Stomach (tissue), 9 donors: ENCODE data around the gene SDCCAG8. TPM values are rescaled to one million over a fixed set of nuclear protein-coding genes. Genes with fewer than 3 reads are reported as not detected.

ENCODE experiments used
- DNase-seq, 2 donors: peaks; one replicate each; pipeline versions ENCODE4 v3.0.0 to v3.0.0-alpha.2; 2013 to 2019
- H3K27ac ChIP-seq, 5 donors: fragments of 200-600 bp in 4 of 5; sonication (generic) in 4 of 5; one replicate each; pipeline ENCODE4 v1.5.1; 2013 to 2019; ENCODE audit warnings: mild to moderate bottlenecking in 1 of 5, moderate library complexity in 1 of 5
- H3K27me3 ChIP-seq, 3 donors: fragments of 200-600 bp; sonication (generic); one replicate each; pipeline ENCODE4 v1.5.1; 2017 to 2019; ENCODE audit warnings: mixed run types in 1 of 3
- H3K36me3 ChIP-seq, 4 donors: fragments of 200-600 bp; sonication (generic); 1 replicate in 3 of 4; 2 replicates in 1 of 4; pipeline ENCODE4 v1.5.1; 2016 to 2019
- H3K4me1 ChIP-seq, 4 donors: fragments of 200-600 bp; sonication (generic); one replicate each; pipeline ENCODE4 v1.5.1; 2016 to 2019
- H3K4me3 ChIP-seq, 4 donors: fragments of 200-600 bp; sonication (generic) in 3 of 4; one replicate each; pipeline ENCODE4 v1.5.1; 2016 to 2019; ENCODE audit warnings: mild to moderate bottlenecking in 1 of 4
- H3K9me3 ChIP-seq, 4 donors: fragments of 200-600 bp; sonication (generic); one replicate each; pipeline ENCODE4 v1.5.1; 2016 to 2019
- EP300 ChIP-seq: sonication (generic); formaldehyde crosslinking; IDR thresholded peaks from one replicate; pipeline ENCODE4 v1.6.1; 2017; ENCODE audit warnings: antibody characterized with exemption
- POLR2A ChIP-seq, 4 donors: fragments of 450-650 bp; IDR thresholded peaks; one replicate each; pipeline ENCODE4 v1.6.1; 2016; ENCODE audit warnings: antibody characterized with exemption in 4 of 4, control low read depth in 2 of 4, mild to moderate bottlenecking in 1 of 4, moderate library complexity in 1 of 4
- POLR2AphosphoS5 ChIP-seq, 3 donors: sonication (generic); formaldehyde crosslinking; IDR thresholded peaks; one replicate each; pipeline ENCODE4 v1.6.1; 2016; ENCODE audit warnings: antibody characterized with exemption in 3 of 3
- WGBS, 5 donors: extraction: QIAGEN DNeasy Blood & Tissue Kit in 3 of 5; methylation state at CpG; one replicate each; pipeline versions ENCODE4 v1.1.5 to v1.1.7; 2013 to 2018; 5-methylcytosine and 5-hydroxymethylcytosine counted together
- intact Hi-C: fragments of 100-400 bp; cut with DNase I; formaldehyde crosslinking; loops from one replicate; pipeline ENCODE4 v1.15.1; 2023; ENCODE audit warnings: low total_unique reads
- polyA plus RNA-seq, 3 donors: library from polyadenylated mRNA; stranded (reverse); fragments of 200-250 nt; gene quantifications; one replicate each; pipeline ENCODE4 v1.2.3, GENCODE V29; 2013
- total RNA-seq, 5 donors: library from RNA; depleted of rRNA; stranded (reverse); fragments of >200 nt; gene quantifications; one replicate each; pipeline versions ENCODE4 v1.1.0 to v1.2.3, GENCODE V29; 2014 to 2016
- TF ChIP-seq, protein P1 (sequence below), 7 experiments: fragments of 450-650 bp in 4 of 7; fragments of 200-600 bp in 3 of 7; sonication (generic) in 3 of 7; IDR thresholded peaks; one replicate each; pipeline ENCODE4 v1.5.1; 2016 to 2019; ENCODE audit warnings: antibody characterized with exemption in 7 of 7, control low read depth in 2 of 7, mild to moderate bottlenecking in 1 of 7
- donor health status: healthy with polysubstance abuse.
- donor health status: Bipolar disorder and iron deficiency.
- donor health status: healthy.

Gene SDCCAG8
- total and polyA plus RNA-seq, 8 donors: 16.3 to 184 (median 24.5) TPM

DNA sequence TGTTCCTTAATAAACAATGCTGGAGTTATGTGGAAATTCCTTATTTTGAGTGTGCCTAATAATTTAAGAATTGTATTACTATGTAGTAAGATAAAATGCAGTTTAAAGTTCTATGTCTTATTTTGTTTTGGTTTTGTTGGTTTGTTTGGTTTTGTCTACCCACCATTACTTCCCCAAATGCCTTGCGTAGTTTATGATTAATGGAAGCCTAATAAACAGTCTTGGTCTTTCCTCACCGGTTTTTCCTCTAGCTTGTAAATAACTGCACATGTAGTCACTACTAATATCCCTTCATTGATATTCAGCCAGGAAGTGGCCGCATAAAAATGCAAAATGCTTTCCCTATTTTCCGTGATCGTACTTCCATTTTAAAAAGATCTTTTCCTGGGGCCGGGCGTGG lies 2.9 kb downstream of the SDCCAG8 start:
- intact Hi-C loops: no loop called here
- 91 to 95% (median 92%) methylated on average over 7 of the region's 7 CpGs for WGBS, 5 donors
- no peak overlapping the region for H3K27ac ChIP-seq
- no peaks in the 10 kb centered on the region for H3K9me3 ChIP-seq
- H3K27me3 ChIP-seq: no peaks in the 10 kb centered on the region
- no peaks in the 10 kb centered on the region for H3K36me3 ChIP-seq
- TF ChIP-seq POLR2A (IDR thresholded peaks at IDR 0.05): no peak
- TF ChIP-seq POLR2AphosphoS5 (IDR thresholded peaks at IDR 0.05): no peak
- TF ChIP-seq, protein P1, sequence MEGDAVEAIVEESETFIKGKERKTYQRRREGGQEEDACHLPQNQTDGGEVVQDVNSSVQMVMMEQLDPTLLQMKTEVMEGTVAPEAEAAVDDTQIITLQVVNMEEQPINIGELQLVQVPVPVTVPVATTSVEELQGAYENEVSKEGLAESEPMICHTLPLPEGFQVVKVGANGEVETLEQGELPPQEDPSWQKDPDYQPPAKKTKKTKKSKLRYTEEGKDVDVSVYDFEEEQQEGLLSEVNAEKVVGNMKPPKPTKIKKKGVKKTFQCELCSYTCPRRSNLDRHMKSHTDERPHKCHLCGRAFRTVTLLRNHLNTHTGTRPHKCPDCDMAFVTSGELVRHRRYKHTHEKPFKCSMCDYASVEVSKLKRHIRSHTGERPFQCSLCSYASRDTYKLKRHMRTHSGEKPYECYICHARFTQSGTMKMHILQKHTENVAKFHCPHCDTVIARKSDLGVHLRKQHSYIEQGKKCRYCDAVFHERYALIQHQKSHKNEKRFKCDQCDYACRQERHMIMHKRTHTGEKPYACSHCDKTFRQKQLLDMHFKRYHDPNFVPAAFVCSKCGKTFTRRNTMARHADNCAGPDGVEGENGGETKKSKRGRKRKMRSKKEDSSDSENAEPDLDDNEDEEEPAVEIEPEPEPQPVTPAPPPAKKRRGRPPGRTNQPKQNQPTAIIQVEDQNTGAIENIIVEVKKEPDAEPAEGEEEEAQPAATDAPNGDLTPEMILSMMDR (IDR thresholded peaks at IDR 0.05): no peak
- TF ChIP-seq EP300: no peak
- H3K4me1 ChIP-seq: peaks cover 13 to 64% (median 40%) of the 10 kb centered on the region in 4 donors
- DNase-seq: no peak
- H3K4me3 ChIP-seq: no peak overlapping the region

DNA sequence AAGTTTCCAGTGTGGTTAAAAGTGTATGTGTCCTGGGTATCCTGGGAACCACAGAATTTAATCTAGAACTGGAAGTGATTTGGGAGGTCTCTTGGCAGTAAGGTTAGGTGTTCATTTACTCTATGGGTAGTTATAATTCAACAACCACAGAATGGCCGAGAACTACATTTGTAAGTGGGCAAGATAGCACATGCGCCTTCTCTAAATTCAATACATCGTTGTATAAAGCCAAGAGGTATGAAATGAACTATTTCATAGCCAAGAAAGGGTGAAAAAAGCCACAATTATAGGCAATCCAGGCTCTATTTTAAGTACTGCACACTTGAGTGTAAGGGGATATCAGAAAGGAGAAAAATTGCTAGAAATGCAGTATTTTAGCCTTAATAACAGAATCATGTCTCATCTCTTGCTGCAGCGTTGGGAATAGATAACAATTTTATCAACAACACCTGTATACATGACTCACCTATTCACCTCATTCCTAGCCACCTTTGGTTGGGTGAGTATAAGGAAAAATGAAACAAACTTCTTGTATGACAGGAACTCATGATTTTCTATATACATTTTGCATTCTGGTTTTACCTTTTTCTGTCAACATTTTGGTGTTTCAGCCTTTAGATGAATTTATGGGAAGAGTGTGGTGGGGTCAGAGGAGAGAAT lies 4.5 kb downstream of the SDCCAG8 start:
- Histone ChIP-seq H3K36me3 (no peaks in the 10 kb centered on the region), H3K4me1 (peaks cover 13 to 72% (median 41%) of the 10 kb centered on the region in 4 donors), H3K4me3 (no peak overlapping the region), H3K27ac (peak overlapping the region in 1 of 5 donors; percentile 1), H3K9me3 (no peaks in the 10 kb centered on the region), H3K27me3 (no peaks in the 10 kb centered on the region)
- no peak for DNase-seq
- WGBS, 5 donors: 46 to 60% (median 57%) methylated on average over 4 of the region's 4 CpGs
- TF ChIP-seq POLR2A (IDR thresholded peaks at IDR 0.05) (no peak), POLR2AphosphoS5 (IDR thresholded peaks at IDR 0.05) (no peak), EP300 (no peak)
- TF ChIP-seq, protein P1 (IDR thresholded peaks at IDR 0.05): no peak
- intact Hi-C loops: no loop called here

GRCh38 chr1:243261390-243261789 lies 5.5 kb downstream of the SDCCAG8 start:
- TF ChIP-seq EP300: no peak
- TF ChIP-seq, protein P1 (IDR thresholded peaks at IDR 0.05): no peak
- no peak for TF ChIP-seq POLR2A (IDR thresholded peaks at IDR 0.05)
- TF ChIP-seq POLR2AphosphoS5 (IDR thresholded peaks at IDR 0.05): no peak
- H3K36me3 ChIP-seq: no peaks in the 10 kb centered on the region
- H3K27me3 ChIP-seq: no peaks in the 10 kb centered on the region
- H3K27ac ChIP-seq: peak overlapping the region in 1 of 5 donors; percentile 1
- DNase-seq: peak in 1 of 2 donors; percentile 30
- H3K4me1 ChIP-seq: peaks cover 12 to 72% (median 41%) of the 10 kb centered on the region in 4 donors
- 85 to 98% (median 94%) methylated on average over 1 of the region's 1 CpG for WGBS, 5 donors
- H3K9me3 ChIP-seq: no peaks in the 10 kb centered on the region
- no peak overlapping the region for H3K4me3 ChIP-seq
- intact Hi-C loops: no loop called here

- 55 to 75% (median 58%) methylated on average over 2 of the region's 2 CpGs for WGBS, 5 donors
- Histone ChIP-seq H3K27me3 (no peaks in the 10 kb centered on the region), H3K9me3 (no peaks in the 10 kb centered on the region), H3K4me3 (no peak overlapping the region), H3K27ac (peak overlapping the region in 3 of 5 donors; percentile 13 to 57 (median 49)), H3K4me1 (peaks cover 10 to 76% (median 40%) of the 10 kb centered on the region in 4 donors), H3K36me3 (no peaks in the 10 kb centered on the region)
- TF ChIP-seq POLR2AphosphoS5 (IDR thresholded peaks at IDR 0.05): no peak
- TF ChIP-seq POLR2A (IDR thresholded peaks at IDR 0.05): no peak
- TF ChIP-seq, protein P1 (IDR thresholded peaks at IDR 0.05): no peak
- TF ChIP-seq EP300: no peak
- peak in 1 of 2 donors; percentile 32 for DNase-seq
- intact Hi-C loops: no loop called here
Measured at GRCh38 chr1:243264717-243265116, 8.9 kb downstream of the SDCCAG8 start.
